MCF 10A (cell line): ENCODE data around the gene SLC6A9. TPM values are rescaled to one million over a fixed set of nuclear protein-coding genes. Genes with fewer than 3 reads are reported as not detected.

Source experiments
- BruUV-seq: library from RNA; stranded (reverse); fragments of 400-500 nt; replicated peaks from 2 replicates; lab custom pipeline; 2021; lab: Mats Ljungman, UMichigan
- CTCF ChIA-PET: fragments of 300-600 bp; sonication (Branson Sonifier 250); formaldehyde crosslinking; extraction: SDS; loops from one replicate; lab custom pipeline; 2021; ENCODE audit warnings: antibody characterized with exemption, inconsistent platforms; lab: Yijun Ruan, JAX
- POLR2A ChIA-PET: fragments of 300-600, 350-650 bp; sonication (Branson Sonifier 250); formaldehyde crosslinking; extraction: SDS; loops from one replicate; lab custom pipeline; 2020; ENCODE audit warnings: antibody characterized with exemption, inconsistent platforms; lab: Yijun Ruan, JAX
- DNase-seq: peaks from one replicate; pipeline ENCODE4 v3.0.0-alpha.2; 2018; ENCODE audit not compliant: unreplicated experiment
- H3K27ac Mint-ChIP-seq: one replicate; pipeline ENCODE4 v1.8.0; 2022; ENCODE audit warnings: mild to moderate bottlenecking, low read depth, mixed read lengths; ENCODE audit not compliant: unreplicated experiment
- H3K27me3 Mint-ChIP-seq: one replicate; pipeline ENCODE4 v1.8.0; 2022; ENCODE audit warnings: mixed read lengths; ENCODE audit not compliant: insufficient read depth, unreplicated experiment
- H3K36me3 Mint-ChIP-seq: one replicate; pipeline ENCODE4 v1.8.0; 2022; ENCODE audit warnings: mild to moderate bottlenecking, moderate library complexity, mixed read lengths; ENCODE audit not compliant: insufficient read depth, unreplicated experiment
- H3K4me1 Mint-ChIP-seq: one replicate; pipeline ENCODE4 v1.8.0; 2022; ENCODE audit warnings: mixed read lengths; ENCODE audit not compliant: insufficient read depth, unreplicated experiment
- H3K4me3 Mint-ChIP-seq: one replicate; pipeline ENCODE4 v1.8.0; 2022; ENCODE audit warnings: mild to moderate bottlenecking, moderate library complexity, mixed read lengths; ENCODE audit not compliant: unreplicated experiment
- H3K9me3 Mint-ChIP-seq: one replicate; pipeline ENCODE4 v1.8.0; 2022; ENCODE audit warnings: mixed read lengths; ENCODE audit not compliant: unreplicated experiment
- CTCF ChIP-seq: fragments of 200-600 bp; IDR thresholded peaks from one replicate; pipeline ENCODE4 v1.8.0; 2022; ENCODE audit warnings: antibody characterized with exemption, mild to moderate bottlenecking; ENCODE audit not compliant: unreplicated experiment
- intact Hi-C: fragments of 100-400 bp; cut with micrococcal nuclease; formaldehyde crosslinking; loops from 2 replicates; pipeline ENCODE4 v1.14.1; 2022
- total RNA-seq: library from RNA; stranded (reverse); gene quantifications from 2 replicates; pipeline ENCODE4 v1.2.3, GENCODE V29; 2022

Gene SLC6A9
- total RNA-seq, 1 experiment from 2014 or later, result 64.9 TPM

GRCh38 chr1:44077421-44077820, 46.2 kb upstream of the SLC6A9 start:
- intact Hi-C loops, result no loop called here
- no peak for DNase-seq
- Mint-ChIP-seq H3K36me3 (no peaks in the 10 kb centered on the region), H3K27me3 (no peaks in the 10 kb centered on the region), H3K4me3 (no peak overlapping the region), H3K27ac (no peak overlapping the region), H3K4me1 (no peaks in the 10 kb centered on the region), H3K9me3 (no peaks in the 10 kb centered on the region)
- POLR2A ChIA-PET, result interaction anchor here (0.6 to 0.9 kb wide), 2 partner anchors 10 to 338 kb away, joined by 3 read pairs; no protein-coding TSS in a partner anchor
- no peak for TF ChIP-seq CTCF
- CTCF ChIA-PET, result no interaction called here
- BruUV-seq, result no TSS peak

GRCh38 chr1:44076066-44076465, 44.8 kb upstream of the SLC6A9 start:
- no TSS peak for BruUV-seq
- DNase-seq, result no peak
- ChIA-PET CTCF (interaction anchor here (0.6 to 0.8 kb wide), 2 partner anchors 39 to 71 kb away, joined by 3 to 4 read pairs; no protein-coding TSS in a partner anchor), POLR2A (no interaction called here)
- H3K4me1 Mint-ChIP-seq, result no peaks in the 10 kb centered on the region
- no peaks in the 10 kb centered on the region for H3K27me3 Mint-ChIP-seq
- no peaks in the 10 kb centered on the region for H3K9me3 Mint-ChIP-seq
- no peak overlapping the region for H3K27ac Mint-ChIP-seq
- no peak overlapping the region for H3K4me3 Mint-ChIP-seq
- no peak for TF ChIP-seq CTCF
- H3K36me3 Mint-ChIP-seq, result no peaks in the 10 kb centered on the region
- intact Hi-C loops, result no loop called here

GRCh38 chr1:44074415-44074814, 43.2 kb upstream of the SLC6A9 start:
- Mint-ChIP-seq H3K9me3 (no peaks in the 10 kb centered on the region), H3K27ac (no peak overlapping the region), H3K27me3 (no peaks in the 10 kb centered on the region), H3K36me3 (no peaks in the 10 kb centered on the region), H3K4me1 (no peaks in the 10 kb centered on the region), H3K4me3 (no peak overlapping the region)
- DNase-seq, result no peak
- ChIA-PET CTCF (interaction anchor here (0.7 kb wide), 1 partner anchor 11 kb away, joined by 4 read pairs; no protein-coding TSS in a partner anchor), POLR2A (no interaction called here)
- no TSS peak for BruUV-seq
- no peak for TF ChIP-seq CTCF
- intact Hi-C loops, result no loop called here

- H3K9me3 Mint-ChIP-seq, result no peaks in the 10 kb centered on the region
- no TSS peak for BruUV-seq
- no peak for TF ChIP-seq CTCF
- H3K27ac Mint-ChIP-seq, result no peak overlapping the region
- H3K4me3 Mint-ChIP-seq, result no peak overlapping the region
- DNase-seq, result no peak
- intact Hi-C loops, result no loop called here
- no peaks in the 10 kb centered on the region for H3K36me3 Mint-ChIP-seq
- no peaks in the 10 kb centered on the region for H3K4me1 Mint-ChIP-seq
- ChIA-PET CTCF (interaction anchor here (0.7 kb wide), 2 partner anchors 19 to 119 kb away, joined by 3 read pairs; no protein-coding TSS in a partner anchor), POLR2A (interaction anchor here (1.1 kb wide), 1 partner anchor 12 kb away, joined by 4 read pairs; no protein-coding TSS in a partner anchor)
- no peaks in the 10 kb centered on the region for H3K27me3 Mint-ChIP-seq
Measured at GRCh38 chr1:44073528-44073927, 42.3 kb upstream of the SLC6A9 start.
